Vagina (tissue), 2 donors: ENCODE data around the gene NTNG1.

ENCODE experiments used
- POLR2A ChIP-seq, 2 donors: fragments of 450-650 bp; IDR thresholded peaks; one replicate each; pipeline ENCODE4 v1.6.1; 2017; ENCODE audit warnings: antibody characterized with exemption in 2 of 2, mild to moderate bottlenecking in 2 of 2, moderate library complexity in 2 of 2
- POLR2AphosphoS5 ChIP-seq, 2 donors: sonication (generic); formaldehyde crosslinking; IDR thresholded peaks; one replicate each; pipeline ENCODE4 v1.9.0; 2017; ENCODE audit warnings: antibody characterized with exemption in 2 of 2, mild to moderate bottlenecking in 2 of 2, low read depth in 1 of 2; ENCODE audit not compliant: insufficient read depth in 1 of 2
- TF ChIP-seq, protein P1 (sequence below), 3 experiments: fragments of 450-650 bp in 2 of 3; fragments of 200-600 bp in 1 of 3; sonication (generic) in 1 of 3; IDR thresholded peaks; one replicate each; pipeline ENCODE4 v1.5.1; 2017 to 2019; ENCODE audit warnings: antibody characterized with exemption in 3 of 3, mild to moderate bottlenecking in 2 of 3, moderate library complexity in 2 of 3

DNA sequence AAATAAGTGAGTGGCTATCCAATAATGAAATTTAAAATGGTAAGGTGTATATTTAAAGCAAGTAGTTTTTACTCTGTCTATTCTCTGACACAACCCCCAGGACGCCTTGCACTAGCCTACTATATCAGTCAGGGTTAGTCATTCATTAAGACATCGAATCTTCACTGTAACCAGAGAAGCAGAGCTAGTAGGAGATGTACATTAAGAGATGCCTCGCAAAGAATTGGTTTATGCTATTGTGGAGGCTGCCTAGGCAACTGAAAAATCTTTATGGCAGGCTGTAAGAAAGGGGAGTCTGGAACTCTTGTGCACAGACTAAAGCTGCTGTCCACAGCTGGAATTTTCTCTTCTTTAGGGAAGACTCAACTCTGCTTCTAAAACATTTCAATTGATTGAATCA lies 28.8 kb downstream of the NTNG1 start:
- TF ChIP-seq POLR2AphosphoS5 (IDR thresholded peaks at IDR 0.05; ENCODE audit: insufficient read depth in 1 of 2, low read depth in 1 of 2), result no peak
- TF ChIP-seq, protein P1, sequence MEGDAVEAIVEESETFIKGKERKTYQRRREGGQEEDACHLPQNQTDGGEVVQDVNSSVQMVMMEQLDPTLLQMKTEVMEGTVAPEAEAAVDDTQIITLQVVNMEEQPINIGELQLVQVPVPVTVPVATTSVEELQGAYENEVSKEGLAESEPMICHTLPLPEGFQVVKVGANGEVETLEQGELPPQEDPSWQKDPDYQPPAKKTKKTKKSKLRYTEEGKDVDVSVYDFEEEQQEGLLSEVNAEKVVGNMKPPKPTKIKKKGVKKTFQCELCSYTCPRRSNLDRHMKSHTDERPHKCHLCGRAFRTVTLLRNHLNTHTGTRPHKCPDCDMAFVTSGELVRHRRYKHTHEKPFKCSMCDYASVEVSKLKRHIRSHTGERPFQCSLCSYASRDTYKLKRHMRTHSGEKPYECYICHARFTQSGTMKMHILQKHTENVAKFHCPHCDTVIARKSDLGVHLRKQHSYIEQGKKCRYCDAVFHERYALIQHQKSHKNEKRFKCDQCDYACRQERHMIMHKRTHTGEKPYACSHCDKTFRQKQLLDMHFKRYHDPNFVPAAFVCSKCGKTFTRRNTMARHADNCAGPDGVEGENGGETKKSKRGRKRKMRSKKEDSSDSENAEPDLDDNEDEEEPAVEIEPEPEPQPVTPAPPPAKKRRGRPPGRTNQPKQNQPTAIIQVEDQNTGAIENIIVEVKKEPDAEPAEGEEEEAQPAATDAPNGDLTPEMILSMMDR (IDR thresholded peaks at IDR 0.05), result no peak
- TF ChIP-seq POLR2A (IDR thresholded peaks at IDR 0.05), result no peak
